Testis (tissue), 2 donors: ENCODE data around the gene DAB1.

Experiments used
- POLR2A ChIP-seq: fragments of 450-650 bp; IDR thresholded peaks from one replicate; pipeline ENCODE4 v1.6.1; 2017; ENCODE audit warnings: antibody characterized with exemption, mild to moderate bottlenecking, moderate library complexity
- TF ChIP-seq, protein P1 (sequence below), 3 experiments: fragments of 450-650 bp in 2 of 3; fragments of 200-600 bp in 1 of 3; sonication (generic) in 1 of 3; IDR thresholded peaks; one replicate each; pipeline ENCODE4 v1.5.1; 2016 to 2019; ENCODE audit warnings: antibody characterized with exemption in 3 of 3, mild to moderate bottlenecking in 2 of 3, moderate library complexity in 1 of 3

DNA sequence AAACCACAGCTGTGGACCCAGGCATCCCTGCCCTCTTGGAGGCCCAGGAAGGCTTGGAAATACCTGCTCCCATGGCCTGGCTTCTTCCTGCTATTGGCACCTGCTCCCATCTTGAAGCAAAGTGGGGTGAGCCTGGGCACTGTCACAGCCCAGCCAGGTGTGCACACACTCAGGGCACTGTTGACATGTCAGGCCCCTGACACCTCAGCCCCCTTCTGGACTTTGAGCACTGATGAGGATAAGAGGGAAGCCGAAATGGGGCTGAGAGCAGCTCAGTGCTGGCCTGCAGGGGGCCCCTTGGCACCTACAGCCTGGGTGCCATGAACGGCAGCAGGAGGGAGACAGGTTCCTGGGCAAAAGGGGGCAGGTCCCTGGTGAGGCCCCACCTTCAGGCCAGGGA is 55.9 kb downstream of the DAB1 start:
- TF ChIP-seq, protein P1, sequence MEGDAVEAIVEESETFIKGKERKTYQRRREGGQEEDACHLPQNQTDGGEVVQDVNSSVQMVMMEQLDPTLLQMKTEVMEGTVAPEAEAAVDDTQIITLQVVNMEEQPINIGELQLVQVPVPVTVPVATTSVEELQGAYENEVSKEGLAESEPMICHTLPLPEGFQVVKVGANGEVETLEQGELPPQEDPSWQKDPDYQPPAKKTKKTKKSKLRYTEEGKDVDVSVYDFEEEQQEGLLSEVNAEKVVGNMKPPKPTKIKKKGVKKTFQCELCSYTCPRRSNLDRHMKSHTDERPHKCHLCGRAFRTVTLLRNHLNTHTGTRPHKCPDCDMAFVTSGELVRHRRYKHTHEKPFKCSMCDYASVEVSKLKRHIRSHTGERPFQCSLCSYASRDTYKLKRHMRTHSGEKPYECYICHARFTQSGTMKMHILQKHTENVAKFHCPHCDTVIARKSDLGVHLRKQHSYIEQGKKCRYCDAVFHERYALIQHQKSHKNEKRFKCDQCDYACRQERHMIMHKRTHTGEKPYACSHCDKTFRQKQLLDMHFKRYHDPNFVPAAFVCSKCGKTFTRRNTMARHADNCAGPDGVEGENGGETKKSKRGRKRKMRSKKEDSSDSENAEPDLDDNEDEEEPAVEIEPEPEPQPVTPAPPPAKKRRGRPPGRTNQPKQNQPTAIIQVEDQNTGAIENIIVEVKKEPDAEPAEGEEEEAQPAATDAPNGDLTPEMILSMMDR (IDR thresholded peaks at IDR 0.05): no peak
- TF ChIP-seq POLR2A: no peak
